Stimulated activated CD4-positive, alpha-beta T cell treated with anti-CD3 and anti-CD28 coated beads, Interleukin-1b, Interleukin-23, amount 100 ng/mL, for 24 hours (primary cell): ENCODE measurements around the gene AGXT2.

ENCODE experiments used
- DNase-seq, 4 experiments: peaks; one replicate each; pipeline ENCODE4 v3.0.0-alpha.2; 2020; ENCODE audit warnings: low read depth in 4 of 4, low spot score in 1 of 4

The AGXT2 gene

DNA sequence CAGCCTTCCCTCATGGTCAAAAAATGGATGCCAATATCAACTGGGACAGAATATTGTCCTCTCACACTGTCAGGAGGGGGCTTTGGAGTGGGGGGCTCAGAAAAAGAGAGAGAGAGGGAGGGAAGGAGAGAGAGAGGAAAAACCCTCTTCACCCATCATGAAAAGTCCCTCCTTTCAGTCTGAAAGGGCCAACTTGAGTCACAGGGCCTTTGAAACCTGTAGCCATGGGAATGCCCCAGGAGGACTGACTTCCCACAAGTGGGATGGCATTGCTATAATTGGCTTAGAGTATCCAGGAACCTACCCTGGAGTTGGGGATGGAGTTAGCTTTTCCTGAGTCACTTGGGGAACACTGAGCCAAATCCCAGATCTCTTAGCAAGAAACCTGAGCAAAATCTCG is 77.2 kb downstream of the AGXT2 start:
- no peak for DNase-seq

DNA sequence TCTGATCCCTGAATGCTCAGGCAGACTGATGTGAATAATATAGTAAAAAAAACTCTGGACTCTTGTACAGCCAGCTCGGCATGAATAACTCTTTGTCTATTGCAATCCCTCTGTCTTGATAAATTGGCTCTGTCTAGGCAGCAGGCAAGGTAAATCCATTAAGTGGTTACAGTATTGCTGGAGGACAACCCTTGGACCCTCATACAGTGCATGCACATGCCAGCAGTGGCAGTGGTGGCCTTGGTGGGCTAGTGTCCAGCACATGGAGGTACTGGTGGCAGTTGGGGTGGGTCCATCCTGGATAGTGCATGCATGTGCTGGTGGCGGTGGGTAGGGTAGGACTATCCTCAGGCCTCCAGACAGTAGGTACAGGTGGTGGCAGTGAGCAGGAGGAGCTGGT is 79.5 kb downstream of the AGXT2 start:
- DNase-seq = no peak

DNA sequence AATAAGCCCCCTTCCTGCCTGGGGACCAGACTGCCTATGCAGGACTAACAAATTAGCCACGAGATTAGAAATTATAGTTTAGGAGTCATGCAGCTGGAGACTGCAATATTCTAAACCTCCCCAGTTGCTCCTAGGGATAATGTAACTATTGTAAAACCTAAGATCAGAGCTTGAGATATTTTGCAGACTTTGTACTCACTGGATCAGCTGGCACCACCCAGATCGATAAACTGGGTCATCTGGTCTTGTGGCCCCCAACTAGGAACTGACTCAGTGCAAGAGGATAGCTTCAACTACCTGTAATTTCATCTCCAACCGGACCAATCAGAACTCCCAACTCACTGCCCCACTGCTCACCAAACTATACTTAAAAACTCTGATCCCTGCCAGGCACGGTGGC is 80.2 kb downstream of the AGXT2 start:
- DNase-seq = no peak

DNA sequence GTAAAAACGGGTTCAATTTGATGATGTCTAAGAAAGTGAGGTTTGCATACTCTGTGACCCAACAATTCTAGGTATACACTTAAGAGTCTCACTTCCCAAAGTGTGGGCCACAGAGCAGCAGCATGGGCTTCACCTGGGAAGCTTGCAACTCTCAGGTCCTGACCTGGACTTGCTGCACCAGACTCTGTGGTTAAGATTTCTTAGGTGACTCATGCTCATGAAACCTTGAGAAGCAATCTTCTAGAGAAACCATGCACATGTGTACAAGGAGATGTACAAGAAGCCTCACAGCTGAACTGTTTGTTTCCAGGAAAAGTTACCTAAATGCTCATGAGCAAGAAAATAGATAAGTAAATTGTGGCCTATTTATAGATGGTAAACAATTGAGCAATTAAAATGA is 88.4 kb downstream of the AGXT2 start:
- DNase-seq = no peak

DNA sequence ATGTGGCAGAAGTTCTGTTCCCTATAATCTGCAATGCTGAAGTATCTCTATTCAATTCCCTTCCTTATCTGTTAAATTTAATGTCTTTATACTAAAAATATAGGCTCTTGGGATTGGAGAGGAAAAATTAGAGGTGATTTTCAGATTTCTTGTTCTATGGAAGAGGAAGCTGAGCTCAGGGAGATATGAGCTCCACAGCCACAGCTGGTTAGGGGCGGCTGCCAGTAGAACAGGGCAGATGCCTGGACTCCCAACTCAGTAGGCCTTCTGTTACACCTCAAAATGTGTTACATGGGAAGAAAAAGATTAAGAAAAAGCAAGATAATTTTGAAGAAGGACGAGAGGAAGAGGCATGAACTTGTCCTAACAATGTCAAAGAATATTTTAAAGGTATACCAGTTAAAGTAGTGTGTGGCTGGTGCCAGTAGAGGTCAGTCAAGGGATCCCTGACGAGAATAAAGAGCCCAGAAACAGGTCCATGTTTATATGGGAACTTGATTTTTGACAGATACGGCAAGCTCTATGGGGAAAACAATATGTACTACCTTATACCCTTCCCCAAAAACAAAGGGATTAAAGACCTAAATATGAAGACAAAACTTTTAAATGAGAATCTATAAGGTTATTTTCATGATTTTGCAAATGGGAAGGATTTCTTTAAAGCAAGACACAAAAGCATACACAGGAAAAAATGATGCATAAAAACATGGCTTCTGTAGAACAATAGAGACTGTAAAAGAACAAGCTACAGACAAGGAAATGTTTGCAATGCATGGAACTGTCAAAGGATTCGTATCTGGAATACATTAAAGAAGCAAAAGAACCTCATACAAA is 89.7 kb downstream of the AGXT2 start:
- DNase-seq = no peak

DNA sequence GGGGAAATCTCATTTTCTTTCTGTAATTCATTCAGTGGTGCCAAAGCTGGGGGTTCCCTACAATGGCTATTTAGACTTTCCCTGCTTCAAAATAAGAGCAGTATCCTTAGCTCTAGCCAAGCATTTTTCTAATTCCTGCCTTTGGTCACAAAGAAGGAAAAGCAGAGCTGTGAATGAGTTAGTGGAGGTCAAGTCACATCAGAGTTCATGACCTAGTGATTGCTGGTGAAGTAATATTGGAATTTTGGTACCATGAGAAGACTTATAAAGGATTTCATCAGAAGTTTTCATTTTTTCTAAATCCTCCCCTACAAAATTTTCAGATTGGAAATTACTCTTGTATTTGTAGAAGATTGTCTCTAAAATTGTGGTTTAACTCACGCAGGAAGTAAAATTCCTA is 90.4 kb downstream of the AGXT2 start:
- DNase-seq = no peak
